CD14-positive monocyte (primary cell): ENCODE results near the gene SMC3. TPM values are rescaled to one million over a fixed set of nuclear protein-coding genes. Genes with fewer than 3 reads are reported as not detected.

Experiments
- DNase-seq, 3 donors: peaks; one replicate each; pipeline ENCODE4 v3.0.0-alpha.2; 2011 to 2022
- H2AFZ ChIP-seq: 2 replicates; pipeline ENCODE4 v1.6.0; 2012; ENCODE audit warnings: mild to moderate bottlenecking, low read depth, low read length, inconsistent platforms; ENCODE audit not compliant: insufficient read depth, poor library complexity, severe bottlenecking
- H3K27ac ChIP-seq, 2 donors: 1 replicate in 1 of 2; 2 replicates in 1 of 2; pipeline ENCODE4 v1.5.1; 2012 to 2013; ENCODE audit warnings: low read length in 2 of 2, control low read depth in 1 of 2, inconsistent platforms in 1 of 2, low read depth in 1 of 2, mild to moderate bottlenecking in 1 of 2
- H3K27me3 ChIP-seq, 2 donors: one replicate each; pipeline versions ENCODE4 v1.6.0 to v1.6.1; 2011 to 2013; ENCODE audit warnings: low read length in 2 of 2; ENCODE audit not compliant: control insufficient read depth in 2 of 2, insufficient read depth in 2 of 2
- H3K36me3 ChIP-seq, 2 donors: replicated peaks in 1 of 2; 1 replicate in 1 of 2; 2 replicates in 1 of 2; pipeline versions ENCODE4 v1.5.1 to v1.6.1; 2012 to 2013; ENCODE audit warnings: low read length in 2 of 2, control low read depth in 1 of 2, inconsistent platforms in 1 of 2, mild to moderate bottlenecking in 1 of 2; ENCODE audit not compliant: insufficient read depth in 2 of 2, control insufficient read depth in 1 of 2
- H3K4me1 ChIP-seq, 2 donors: 1 replicate in 1 of 2; 2 replicates in 1 of 2; pipeline versions ENCODE4 v1.5.1 to v1.6.1; 2012 to 2013; ENCODE audit warnings: low read length in 2 of 2, control low read depth in 1 of 2, inconsistent platforms in 1 of 2, mild to moderate bottlenecking in 1 of 2, moderate library complexity in 1 of 2; ENCODE audit not compliant: insufficient read depth in 2 of 2, control insufficient read depth in 1 of 2
- H3K4me2 ChIP-seq: replicated peaks from 2 replicates; pipeline ENCODE3; 2012; ENCODE audit warnings: low read length, moderate library complexity, mild to moderate bottlenecking; ENCODE audit not compliant: poor library complexity, severe bottlenecking; ENCODE audit errors: extremely low read depth
- H3K4me3 ChIP-seq, 3 experiments: fragments of 200-600 bp in 1 of 3; sonication (generic) in 1 of 3; replicated peaks in 1 of 3; 1 replicate in 2 of 3; 2 replicates in 1 of 3; pipeline ENCODE4 v1.5.1; 2011 to 2013; ENCODE audit warnings: low read length in 3 of 3, mild to moderate bottlenecking in 3 of 3, control low read depth in 2 of 3, low read depth in 2 of 3, inconsistent platforms in 1 of 3, moderate library complexity in 1 of 3
- H3K79me2 ChIP-seq: 2 replicates; pipeline ENCODE4 v1.6.0; 2012; ENCODE audit warnings: mild to moderate bottlenecking, control low read depth, inconsistent platforms, low read length, moderate library complexity; ENCODE audit not compliant: insufficient read depth
- H3K9ac ChIP-seq: 2 replicates; pipeline ENCODE4 v1.6.0; 2017; ENCODE audit warnings: low read length, mild to moderate bottlenecking; ENCODE audit not compliant: insufficient read depth, poor library complexity, severe bottlenecking
- H3K9me3 ChIP-seq, 2 donors: replicated peaks in 1 of 2; 1 replicate in 1 of 2; 2 replicates in 1 of 2; pipeline versions ENCODE4 v1.5.1 to v1.6.1; 2012 to 2013; ENCODE audit warnings: low read length in 2 of 2, control low read depth in 1 of 2; ENCODE audit not compliant: control insufficient read depth in 1 of 2, insufficient read depth in 1 of 2
- H4K20me1 ChIP-seq: 2 replicates; pipeline ENCODE4 v1.6.0; 2012; ENCODE audit warnings: mild to moderate bottlenecking, low read length, control low read depth, moderate library complexity; ENCODE audit not compliant: insufficient read depth
- H3K27ac Mint-ChIP-seq, 7 donors: one replicate each; pipeline ENCODE4 v1.8.0; 2020; ENCODE audit warnings: mild to moderate bottlenecking in 7 of 7, mixed read lengths in 7 of 7, moderate library complexity in 6 of 7, inconsistent platforms in 2 of 7
- H3K27me3 Mint-ChIP-seq, 3 donors: one replicate each; pipeline ENCODE4 v1.8.0; 2021 to 2022; ENCODE audit warnings: low read depth in 3 of 3, mild to moderate bottlenecking in 3 of 3, mixed read lengths in 3 of 3, moderate library complexity in 3 of 3, inconsistent platforms in 1 of 3
- H3K36me3 Mint-ChIP-seq, 2 donors: one replicate each; pipeline ENCODE4 v1.8.0; 2020; ENCODE audit warnings: mixed read lengths in 2 of 2, inconsistent platforms in 1 of 2, mild to moderate bottlenecking in 1 of 2
- H3K4me1 Mint-ChIP-seq: one replicate; pipeline ENCODE4 v1.8.0; 2020; ENCODE audit warnings: mild to moderate bottlenecking, mixed read lengths
- H3K4me3 Mint-ChIP-seq, 2 donors: one replicate each; pipeline ENCODE4 v1.8.0; 2020; ENCODE audit warnings: mild to moderate bottlenecking in 2 of 2, mixed read lengths in 2 of 2, moderate library complexity in 1 of 2
- H3K9me3 Mint-ChIP-seq, 7 donors: one replicate each; pipeline ENCODE4 v1.8.0; 2020 to 2022; ENCODE audit warnings: mixed read lengths in 7 of 7, mild to moderate bottlenecking in 6 of 7, moderate library complexity in 6 of 7, inconsistent platforms in 2 of 7
- CTCF ChIP-seq: fragments of 200-600 bp; IDR thresholded peaks from one replicate; pipeline ENCODE4 v1.8.0; 2022; ENCODE audit warnings: antibody characterized with exemption, mild to moderate bottlenecking
- WGBS: methylation state at CpG from one replicate; pipeline ENCODE4 v1.1.5; 2013; ENCODE audit warnings: missing lambda C conversion rate; ENCODE audit not compliant: insufficient coverage; 5-methylcytosine and 5-hydroxymethylcytosine counted together
- intact Hi-C, 2 donors: fragments of 100-400 bp; cut with micrococcal nuclease; formaldehyde crosslinking; loops; one replicate each; pipeline versions ENCODE4 v1.15.0 to v1.15.1; 2023
- polyA plus RNA-seq, 3 donors: library from polyadenylated mRNA; depleted of rRNA in 1 of 3; unstranded in 2 of 3; stranded (reverse) in 1 of 3; fragments of 300-500 nt in 2 of 3; fragments of >200 nt in 1 of 3; fragmentation: Illumina TruSeq in 2 of 3; gene quantifications; 1 replicate in 2 of 3; 2 replicates in 1 of 3; pipeline ENCODE4 v1.2.3, GENCODE V29; 2012 to 2021

SMC3 gene
- polyA plus RNA-seq, 3 donors: 5.0 to 33.9 (median 21.1) TPM

- intact Hi-C loops: loop anchor here in 1 of 2 donors (10.0 kb wide), 1 partner anchor 258 kb away; the partner anchor contains the start of gene SMNDC1
Observed at GRCh38 chr10:110563132-110563531, 4.4 kb upstream of the SMC3 start.

GRCh38 chr10:110566472-110567200 lies 859 bp upstream of the SMC3 start:
- H3K36me3 Mint-ChIP-seq: peaks cover 4 to 7% of the 10 kb centered on the region in 2 donors
- Histone ChIP-seq H3K36me3 (peaks cover 2 to 11% of the 10 kb centered on the region in 2 donors), H3K4me2 (peak overlapping the region; percentile 88), H3K9ac (peak overlapping the region; percentile 94), H3K9me3 (no peaks in the 10 kb centered on the region), H4K20me1 (peaks cover 4% of the 10 kb centered on the region), H3K4me3 (peak overlapping the region; percentile 58 to 98 (median 90)), H3K4me1 (peaks cover 16 to 30% of the 10 kb centered on the region in 2 donors), H2AFZ (peak overlapping the region; percentile 98), H3K27ac (peak overlapping the region in 1 of 2 donors; percentile 89), H3K79me2 (peaks cover 46% of the 10 kb centered on the region), H3K27me3 (no peaks in the 10 kb centered on the region)
- intact Hi-C loops: loop anchor here (5.0 to 10.0 kb wide), 2 partner anchors 259 to 262 kb away; partner anchors contain the start of gene SMNDC1 (in 1 of the 2)
- H3K27ac Mint-ChIP-seq: peak overlapping the region; percentile 19 to 98 (median 94)
- peaks cover 0 to 3% (median 0%) of the 10 kb centered on the region in 7 donors for H3K9me3 Mint-ChIP-seq
- TF ChIP-seq CTCF: no peak
- DNase-seq: no peak
- peaks cover 33% of the 10 kb centered on the region for H3K4me1 Mint-ChIP-seq
- peak overlapping the region; percentile 91 to 98 for H3K4me3 Mint-ChIP-seq
- 58% methylated on average over 12 of the region's 19 CpGs for WGBS
- peaks cover 0 to 5% (median 3%) of the 10 kb centered on the region in 3 donors for H3K27me3 Mint-ChIP-seq

More at GRCh38 chr10:110563132-110563531, 4.4 kb upstream of the SMC3 start:
- no peak overlapping the region for H3K27ac ChIP-seq
- H3K27me3 Mint-ChIP-seq: peaks cover 0 to 8% (median 5%) of the 10 kb centered on the region in 3 donors
- no peaks in the 10 kb centered on the region for H4K20me1 ChIP-seq
- H3K27me3 ChIP-seq: no peaks in the 10 kb centered on the region
- H3K27ac Mint-ChIP-seq: no peak overlapping the region
- no peak overlapping the region for H3K9ac ChIP-seq
- peaks cover 0 to 3% (median 0%) of the 10 kb centered on the region in 7 donors for H3K9me3 Mint-ChIP-seq
- H3K4me2 ChIP-seq: no peak overlapping the region
- no peak for DNase-seq
- peaks cover 11% of the 10 kb centered on the region for H3K79me2 ChIP-seq
- no peaks in the 10 kb centered on the region for H3K36me3 ChIP-seq
- peaks cover 11% of the 10 kb centered on the region for H3K4me1 Mint-ChIP-seq
- no peak overlapping the region for H3K4me3 Mint-ChIP-seq
- H3K9me3 ChIP-seq: no peaks in the 10 kb centered on the region
- no peak overlapping the region for H3K4me3 ChIP-seq
- H3K4me1 ChIP-seq: peaks cover 7 to 8% of the 10 kb centered on the region in 2 donors
- no peak overlapping the region for H2AFZ ChIP-seq
- WGBS: 90% methylated on average over 4 of the region's 8 CpGs
- TF ChIP-seq CTCF: no peak
- H3K36me3 Mint-ChIP-seq: no peaks in the 10 kb centered on the region
